A549 treated with RU486 at 1 μM for 4 hours (cell line): ENCODE data around the gene FAM43A. TPM values are rescaled to one million over a fixed set of nuclear protein-coding genes. Genes with fewer than 3 reads are reported as not detected.

Experiments used
- total RNA-seq: library from RNA; stranded (reverse); fragments of 200-300 nt; extraction: Qiagen RNA extraction; gene quantifications from 5 replicates; pipeline ENCODE4 v1.2.3, GENCODE V29; 2022; ENCODE audit warnings: low read depth

FAM43A gene
- total RNA-seq = 2.3 to 5.9 TPM (median 4.9 TPM) in 5 replicates

GRCh38 chr3:194685718-194686413 is at the start of gene FAM43A:
Gene FAM43A, plus strand, starts transcription at chr3:194685883. Its CDS starts 944 bp downstream, at chr3:194686827.

DNA sequence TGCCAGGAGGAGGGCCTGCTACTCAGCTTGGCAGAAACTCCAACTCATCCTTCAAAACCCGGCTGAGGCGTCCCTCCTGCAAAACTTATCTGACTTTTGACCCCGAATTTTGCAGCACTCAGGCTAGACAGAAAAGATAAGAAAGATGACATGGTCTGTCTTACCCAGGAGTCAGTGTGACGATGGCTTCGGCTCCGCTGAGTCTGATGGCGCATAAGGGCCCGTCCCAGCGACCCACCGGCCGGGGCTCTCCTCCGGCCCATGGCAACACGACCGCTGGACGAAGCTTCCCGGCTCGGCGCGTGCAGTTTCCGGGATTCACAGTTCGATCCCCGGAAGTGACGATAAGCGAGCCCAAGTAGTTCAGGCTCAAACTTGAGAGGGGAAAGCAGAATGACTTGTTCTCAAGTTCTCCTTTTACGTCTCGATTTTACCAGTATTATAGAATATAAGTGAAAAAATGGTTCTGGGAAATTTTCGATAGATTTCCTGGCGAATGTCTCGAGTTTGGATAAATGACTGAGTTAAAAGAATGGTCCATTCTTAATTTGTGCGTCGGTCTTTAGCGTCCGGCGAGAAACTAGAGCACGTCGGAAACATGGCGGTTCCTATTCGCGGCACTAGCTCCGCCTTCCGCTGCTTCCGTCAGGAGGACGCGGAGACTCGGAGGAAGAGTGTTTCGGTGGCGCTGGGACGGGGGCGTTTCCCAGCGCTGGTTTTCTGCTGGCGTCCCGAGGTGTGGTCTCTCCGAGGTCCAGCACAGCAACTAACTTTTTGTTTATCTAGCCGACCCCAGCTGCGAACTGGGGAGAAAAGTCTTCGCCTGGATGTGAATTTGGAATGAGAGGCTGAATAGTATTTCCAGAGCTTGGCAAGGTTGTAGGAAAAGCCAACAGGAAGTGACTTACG is 13.5 kb upstream of the FAM43A start, which contains the start of gene LSG1:
Gene LSG1, minus strand, starts transcription at position 292 of the 909 bp plus-strand sequence. Its CDS starts 29 bp downstream, at position 263.

Other genes starting within 250 kb of the FAM43A start
- gene ATP13A3, start 198.9 kb upstream of the FAM43A start, total RNA-seq = 19.4 to 50.3 TPM (median 35.8 TPM) in 5 replicates
- gene TMEM44, start 52.5 kb upstream of the FAM43A start, total RNA-seq = 8.8 to 11.3 TPM (median 10.5 TPM) in 5 replicates
- 28.8 to 36.0 TPM (median 31.3 TPM) in 5 replicates for gene LSG1, start 13.7 kb upstream of the FAM43A start, total RNA-seq